SK-N-SH (cell line): ENCODE measurements around the gene ZNF532. TPM values are rescaled to one million over a fixed set of nuclear protein-coding genes. Genes with fewer than 3 reads are reported as not detected.
"Not testable (repeated sequence)": the region's sequence is repeated elsewhere in the genome, so short reads cannot be mapped to it uniquely, and the experiment has no call there.

Experiments
- CTCF ChIA-PET: fragments of 300-600, 350-600 bp; formaldehyde crosslinking; extraction: SDS; loops from one replicate; lab custom pipeline; 2021; lab: Yijun Ruan, JAX
- POLR2A ChIA-PET: fragments of 350-600 bp; sonication (Branson Sonifier 250); formaldehyde crosslinking; extraction: SDS; loops from one replicate; lab custom pipeline; 2020; ENCODE audit warnings: antibody characterized with exemption, inconsistent platforms; lab: Yijun Ruan, JAX
- DNase-seq: peaks from one replicate; pipeline ENCODE4 v3.0.0; 2012
- H2AFZ ChIP-seq: fragments of 200-600 bp; sonication (generic); 2 replicates; pipeline ENCODE4 v1.8.1; 2016; ENCODE audit warnings: antibody characterized with exemption, mild to moderate bottlenecking, low read depth
- H3F3A ChIP-seq: fragments of 200-600 bp; sonication (generic); replicated peaks from 2 replicates; pipeline ENCODE3; 2016; ENCODE audit warnings: antibody characterized with exemption, mild to moderate bottlenecking; ENCODE audit not compliant: insufficient read depth
- H3K27ac ChIP-seq, 2 experiments: fragments of 200-500 bp in 1 of 2; fragments of 200-600 bp in 1 of 2; sonication (Bioruptor generic) in 1 of 2; sonication (generic), shearing (Covaris generic) in 1 of 2; 2 replicates each; pipeline versions ENCODE4 v1.5.1 to v1.6.1; 2014 to 2016; ENCODE audit warnings: low read depth in 2 of 2, inconsistent platforms in 1 of 2, low read length in 1 of 2, mild to moderate bottlenecking in 1 of 2, mixed read lengths in 1 of 2
- H3K27me3 ChIP-seq: fragments of 200-600 bp; sonication (generic), shearing (Covaris generic); 2 replicates; pipeline ENCODE4 v1.6.1; 2016; ENCODE audit warnings: mixed run types; ENCODE audit not compliant: insufficient read depth
- H3K36me3 ChIP-seq, 2 experiments: fragments of 200-500 bp in 1 of 2; fragments of 200-600 bp in 1 of 2; sonication (Bioruptor generic) in 1 of 2; sonication (generic) in 1 of 2; replicated peaks in 1 of 2; 2 replicates each; pipeline versions ENCODE3 to v1.5.1; 2014 to 2016; ENCODE audit warnings: low read length in 1 of 2, mild to moderate bottlenecking in 1 of 2; ENCODE audit not compliant: insufficient read depth in 2 of 2, control insufficient read depth in 1 of 2
- H3K4me1 ChIP-seq, 2 experiments: fragments of 200-500 bp in 1 of 2; fragments of 200-600 bp in 1 of 2; sonication (Bioruptor generic) in 1 of 2; sonication (generic), shearing (Covaris generic) in 1 of 2; 2 replicates each; pipeline versions ENCODE4 v1.5.1 to v1.6.1; 2014 to 2016; ENCODE audit warnings: low read depth in 1 of 2, low read length in 1 of 2, mixed run types in 1 of 2; ENCODE audit not compliant: insufficient read depth in 2 of 2, control insufficient read depth in 1 of 2
- H3K4me2 ChIP-seq: fragments of 200-600 bp; sonication (generic), shearing (Covaris generic); 2 replicates; pipeline ENCODE4 v1.6.1; 2017; ENCODE audit warnings: mixed run types
- H3K4me3 ChIP-seq, 2 experiments: fragments of 200-500 bp in 1 of 2; fragments of 200-600 bp in 1 of 2; sonication (Bioruptor generic) in 1 of 2; sonication (generic), shearing (Covaris generic) in 1 of 2; 2 replicates each; pipeline versions ENCODE4 v1.5.1 to v1.8.1; 2014 to 2016; ENCODE audit warnings: low read depth in 2 of 2, inconsistent platforms in 1 of 2, low read length in 1 of 2, mild to moderate bottlenecking in 1 of 2, mixed read lengths in 1 of 2, moderate library complexity in 1 of 2
- H3K79me2 ChIP-seq: fragments of 200-600 bp; sonication (generic); 2 replicates; pipeline ENCODE4 v1.8.1; 2017; ENCODE audit warnings: mild to moderate bottlenecking; ENCODE audit not compliant: insufficient read depth
- H3K9ac ChIP-seq: fragments of 200-600 bp; sonication (generic); 2 replicates; pipeline ENCODE4 v1.6.1; 2017; ENCODE audit warnings: mixed run types
- H3K9me2 ChIP-seq: fragments of 200-600 bp; sonication (generic); 2 replicates; pipeline ENCODE4 v1.6.1; 2017; ENCODE audit warnings: mixed run types
- H3K9me3 ChIP-seq: fragments of 200-600 bp; sonication (generic); 2 replicates; pipeline ENCODE4 v1.6.1; 2017; ENCODE audit warnings: mixed run types, mild to moderate bottlenecking, moderate library complexity
- H4K20me1 ChIP-seq: fragments of 200-600 bp; sonication (generic); 2 replicates; pipeline ENCODE4 v1.6.1; 2017; ENCODE audit warnings: mild to moderate bottlenecking, mixed run types; ENCODE audit not compliant: insufficient read depth
- FOXJ3 ChIP-seq: sonication (generic); formaldehyde crosslinking; IDR thresholded peaks from 2 replicates; pipeline ENCODE4 v1.5.1; 2020; ENCODE audit warnings: mild to moderate bottlenecking, missing genetic modification reagents
- FOXM1 ChIP-seq: IDR thresholded peaks from 2 replicates; pipeline ENCODE4 v1.4.0; 2012; ENCODE audit warnings: low read depth, mild to moderate bottlenecking
- GABPA ChIP-seq: IDR thresholded peaks from 2 replicates; pipeline ENCODE4 v1.4.0; 2012; ENCODE audit warnings: low read depth, mild to moderate bottlenecking
- GATA2 ChIP-seq: sonication (generic); formaldehyde crosslinking; IDR thresholded peaks from 2 replicates; pipeline ENCODE4 v1.5.0; 2020; ENCODE audit warnings: mild to moderate bottlenecking, missing genetic modification reagents
- IRF3 ChIP-seq: fragments of 150-350 bp; IDR thresholded peaks from 2 replicates; pipeline ENCODE4 v1.6.1; 2016; ENCODE audit warnings: mild to moderate bottlenecking, low read depth, low read length
- JUND ChIP-seq: IDR thresholded peaks from 2 replicates; pipeline ENCODE4 v1.4.0; 2012
- MAX ChIP-seq: IDR thresholded peaks from 2 replicates; pipeline ENCODE4 v1.4.0; 2012; ENCODE audit warnings: low read depth
- MEF2A ChIP-seq: IDR thresholded peaks from 2 replicates; pipeline ENCODE4 v1.4.0; 2012; ENCODE audit warnings: low read depth, borderline replicate concordance
- MXI1 ChIP-seq: IDR thresholded peaks from 2 replicates; pipeline ENCODE4 v1.6.1; 2012; ENCODE audit warnings: mild to moderate bottlenecking, low read depth, low read length, improper control_type of control experiment
- PBX3 ChIP-seq: IDR thresholded peaks from 2 replicates; pipeline ENCODE4; 2012
- RAD21 ChIP-seq: IDR thresholded peaks from 2 replicates; pipeline ENCODE4 v1.6.1; 2012; ENCODE audit warnings: mild to moderate bottlenecking, low read length
- SMC3 ChIP-seq: IDR thresholded peaks from 2 replicates; pipeline ENCODE4 v1.6.1; 2012; ENCODE audit warnings: low read depth, low read length, improper control_type of control experiment
- TAF1 ChIP-seq: IDR thresholded peaks from 2 replicates; pipeline ENCODE4 v1.6.1; 2012; ENCODE audit warnings: low read depth, mild to moderate bottlenecking, low read length, moderate library complexity, borderline replicate concordance
- USF1 ChIP-seq: IDR thresholded peaks from 2 replicates; pipeline ENCODE4 v1.4.0; 2012; ENCODE audit warnings: low read depth, borderline replicate concordance
- WGBS: methylation state at CpG from one replicate; pipeline ENCODE4 v1.1.6; 2017; ENCODE audit warnings: low lambda C conversion rate; 5-methylcytosine and 5-hydroxymethylcytosine counted together
- polyA plus RNA-seq, 3 experiments: library from polyadenylated mRNA; depleted of rRNA; stranded (reverse); fragments of >200 nt; gene quantifications; 2 replicates each; pipeline ENCODE4 v1.2.3, GENCODE V29; 2012
- TF ChIP-seq, protein P1 (sequence below): fragments of 150-350 bp; IDR thresholded peaks from 2 replicates; pipeline ENCODE4 v1.6.1; 2017; ENCODE audit warnings: antibody characterized with exemption, low read length, low read depth, borderline replicate concordance

Gene ZNF532
- polyA plus RNA-seq, 1 of the 3 experiments (the other 2 are of a cell fraction): 34.7 TPM

GRCh38 chr18:58855521-58855920 is 9.2 kb upstream of the ZNF532 start:
- CTCF ChIA-PET, POLR2A ChIA-PET: not testable (repeated sequence)
- WGBS: 98% methylated on average over 4 of the region's 7 CpGs

DNA sequence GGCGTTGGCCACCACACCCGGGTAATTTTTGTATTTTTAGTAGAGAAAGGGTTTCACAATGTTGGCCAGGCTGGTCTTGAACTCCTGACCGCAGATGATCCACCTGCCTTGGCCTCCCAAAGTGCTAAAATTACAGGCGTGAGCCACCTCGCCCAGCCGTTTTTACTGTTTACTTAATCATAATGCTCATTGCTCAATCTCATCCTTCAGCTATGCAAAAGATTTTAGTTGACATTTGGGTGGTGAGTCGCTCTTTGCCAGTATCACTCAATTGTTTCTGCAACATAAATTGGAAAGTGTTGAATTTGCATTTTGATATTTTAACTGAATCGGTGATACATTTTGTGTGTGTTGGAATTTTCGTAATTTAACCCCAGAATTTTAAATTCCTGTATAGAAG is 7.8 kb upstream of the ZNF532 start:
- no peak overlapping the region for H2AFZ ChIP-seq
- H3K9me3 ChIP-seq: no peaks in the 10 kb centered on the region
- no peak overlapping the region for H3K4me3 ChIP-seq
- no peak overlapping the region for H3K4me2 ChIP-seq
- 66% methylated on average over 9 of the region's 9 CpGs for whole genome bisulfite sequencing
- POLR2A ChIA-PET: no interaction called here
- peak; percentile 21 for TF ChIP-seq JUND
- no peak for TF ChIP-seq FOXJ3 (CRISPR knock-in tag)
- TF ChIP-seq PBX3: peak; percentile 47
- no peak overlapping the region for H3K27ac ChIP-seq
- CTCF ChIA-PET: no interaction called here
- H3K79me2 ChIP-seq: peaks cover 3% of the 10 kb centered on the region; the same call in 1 of the 2 replicates
- H3K36me3 ChIP-seq: no peaks in the 10 kb centered on the region
- H3K27me3 ChIP-seq: no peaks in the 10 kb centered on the region
- H3K9ac ChIP-seq: no peak overlapping the region
- H4K20me1 ChIP-seq: no peaks in the 10 kb centered on the region
- H3K4me1 ChIP-seq: peaks cover 3% of the 10 kb centered on the region in 2 experiments; a peak in 3 of 4 replicates
- peaks cover 10% of the 10 kb centered on the region for H3F3A ChIP-seq
- no peaks in the 10 kb centered on the region for H3K9me2 ChIP-seq
- DNase-seq: no peak

More at GRCh38 chr18:58855521-58855920, 9.2 kb upstream of the ZNF532 start:
- not testable (repeated sequence) for H3K4me2 ChIP-seq, H4K20me1 ChIP-seq, H3F3A ChIP-seq, H2AFZ ChIP-seq, DNase-seq, H3K4me1 ChIP-seq, H3K79me2 ChIP-seq, H3K9me2 ChIP-seq, H3K27me3 ChIP-seq, H3K9me3 ChIP-seq, H3K9ac ChIP-seq, H3K36me3 ChIP-seq, H3K4me3 ChIP-seq, H3K27ac ChIP-seq

- peaks cover 12 to 14% of the 10 kb centered on the region in 2 experiments; a peak in 3 of 4 replicates for H3K4me1 ChIP-seq
- H3K4me2 ChIP-seq: no peak overlapping the region
- TF ChIP-seq IRF3: no peak
- TF ChIP-seq, protein P1, sequence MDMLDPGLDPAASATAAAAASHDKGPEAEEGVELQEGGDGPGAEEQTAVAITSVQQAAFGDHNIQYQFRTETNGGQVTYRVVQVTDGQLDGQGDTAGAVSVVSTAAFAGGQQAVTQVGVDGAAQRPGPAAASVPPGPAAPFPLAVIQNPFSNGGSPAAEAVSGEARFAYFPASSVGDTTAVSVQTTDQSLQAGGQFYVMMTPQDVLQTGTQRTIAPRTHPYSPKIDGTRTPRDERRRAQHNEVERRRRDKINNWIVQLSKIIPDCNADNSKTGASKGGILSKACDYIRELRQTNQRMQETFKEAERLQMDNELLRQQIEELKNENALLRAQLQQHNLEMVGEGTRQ: no peak
- TF ChIP-seq MEF2A: no peak
- no peak for TF ChIP-seq TAF1
- TF ChIP-seq PBX3: no peak
- no peak for TF ChIP-seq RAD21
- TF ChIP-seq USF1: no peak
- no peak for TF ChIP-seq GATA2 (CRISPR knock-in tag)
- no peak for TF ChIP-seq MAX
- no peak for TF ChIP-seq GABPA
- no peak for TF ChIP-seq MXI1
- TF ChIP-seq FOXM1: no peak
- no peak for TF ChIP-seq SMC3
These were observed 5.8 kb upstream of the ZNF532 start for GRCh38 chr18:58858591-58859468.

More at GRCh38 chr18:58858591-58859468, 5.8 kb upstream of the ZNF532 start:
- Histone ChIP-seq H4K20me1 (no peaks in the 10 kb centered on the region), H3K9me3 (no peaks in the 10 kb centered on the region), H3K4me3 (no peak overlapping the region), H3K36me3 (no peaks in the 10 kb centered on the region), H3K9me2 (no peaks in the 10 kb centered on the region), H3K27ac (no peak overlapping the region), H3K9ac (no peak overlapping the region), H3K79me2 (peaks cover 16% of the 10 kb centered on the region; the same call in 1 of the 2 replicates), H3F3A (peaks cover 10% of the 10 kb centered on the region), H3K27me3 (no peaks in the 10 kb centered on the region), H2AFZ (no peak overlapping the region)
- POLR2A ChIA-PET: no interaction called here
- CTCF ChIA-PET: no interaction called here
- no peak for DNase-seq
- 88% methylated on average over 11 of the region's 11 CpGs for WGBS
